SK-N-DZ (cell line): ENCODE results near the gene REPS2.
A peak's percentile ranks its signal among the peaks of the same experiment; 100 is the strongest.

Experiments used
- DNase-seq: peaks from one replicate; pipeline ENCODE4 v3.0.0-alpha.2; 2015; ENCODE audit warnings: low spot score

REPS2 gene

DNA sequence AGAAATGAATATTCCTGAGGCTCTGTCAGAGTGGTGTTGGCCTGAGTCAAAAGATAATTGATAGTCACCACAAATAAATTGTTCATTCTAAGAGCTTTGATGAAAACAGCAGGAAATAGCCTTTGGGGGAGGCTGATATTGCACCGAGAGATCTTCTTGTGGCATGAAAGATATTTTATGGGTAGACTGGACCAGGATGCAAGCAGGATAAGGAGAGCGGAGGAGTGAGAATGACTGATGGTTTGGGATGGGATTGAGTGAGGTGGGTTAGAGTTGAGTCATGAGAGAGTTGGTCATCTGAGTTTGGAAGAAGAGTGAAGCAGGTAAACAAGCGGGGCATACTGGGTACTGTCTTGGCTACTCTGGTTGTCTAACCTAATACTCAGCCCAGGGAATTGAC lies 88.7 kb downstream of the REPS2 start:
- no peak for DNase-seq

DNA sequence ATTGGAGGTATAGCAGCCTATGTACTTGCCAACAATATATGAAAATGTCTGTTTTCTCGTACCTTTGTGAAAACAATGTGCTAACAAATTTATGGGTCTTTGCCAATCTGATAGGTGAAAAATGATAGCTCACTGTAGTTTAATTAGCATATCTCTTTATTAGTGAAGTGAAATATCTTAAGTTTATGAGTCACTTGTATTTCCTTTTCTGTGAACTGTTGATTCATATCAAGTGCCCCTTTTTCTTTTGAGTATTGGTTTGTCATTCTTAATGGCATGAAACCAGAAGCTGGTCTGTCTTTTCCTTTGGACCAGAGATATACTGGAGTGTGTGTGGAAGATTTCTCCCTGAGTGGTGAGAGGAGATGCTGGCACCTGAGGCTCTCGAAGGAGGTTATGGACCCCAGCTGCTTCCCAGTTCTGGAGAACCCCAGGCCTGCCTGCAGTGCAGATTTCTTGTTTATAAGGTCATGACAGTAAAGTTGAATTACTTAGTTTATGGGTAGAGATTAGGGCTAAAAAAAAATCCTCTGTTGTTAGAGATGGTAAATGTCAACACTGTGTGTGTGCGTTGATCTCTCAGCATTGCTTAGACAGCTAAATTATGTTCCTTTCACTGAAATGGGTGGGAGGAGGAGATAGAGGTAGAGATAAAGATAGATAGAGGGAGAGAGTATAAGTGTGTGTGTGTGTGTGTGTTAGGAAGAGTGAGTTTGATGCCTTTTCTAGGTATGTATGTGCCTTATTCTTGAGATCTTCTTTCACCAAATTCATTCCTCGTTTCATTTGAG lies 89.9 kb downstream of the REPS2 start:
- no peak for DNase-seq

DNA sequence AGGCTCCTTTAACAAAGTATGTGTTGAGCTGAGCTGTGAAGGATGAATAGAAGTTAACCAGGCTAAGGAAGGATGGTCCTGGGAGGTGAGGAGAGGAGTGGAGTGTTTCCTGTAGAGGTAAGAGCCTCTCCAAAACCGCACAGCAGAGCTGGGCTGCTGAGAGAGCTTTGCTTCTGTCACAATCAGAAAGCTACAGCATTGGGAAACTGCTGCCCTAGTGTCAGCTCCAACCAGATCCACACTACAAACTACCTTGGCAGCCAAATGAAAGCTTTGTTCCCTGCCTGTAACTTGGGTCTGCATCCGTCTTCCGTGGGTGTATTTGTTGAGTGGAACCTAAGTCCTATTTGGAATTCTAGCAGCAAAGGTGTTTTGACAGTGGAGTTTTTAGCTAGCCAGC lies 91.8 kb downstream of the REPS2 start:
- DNase-seq, result no peak

DNA sequence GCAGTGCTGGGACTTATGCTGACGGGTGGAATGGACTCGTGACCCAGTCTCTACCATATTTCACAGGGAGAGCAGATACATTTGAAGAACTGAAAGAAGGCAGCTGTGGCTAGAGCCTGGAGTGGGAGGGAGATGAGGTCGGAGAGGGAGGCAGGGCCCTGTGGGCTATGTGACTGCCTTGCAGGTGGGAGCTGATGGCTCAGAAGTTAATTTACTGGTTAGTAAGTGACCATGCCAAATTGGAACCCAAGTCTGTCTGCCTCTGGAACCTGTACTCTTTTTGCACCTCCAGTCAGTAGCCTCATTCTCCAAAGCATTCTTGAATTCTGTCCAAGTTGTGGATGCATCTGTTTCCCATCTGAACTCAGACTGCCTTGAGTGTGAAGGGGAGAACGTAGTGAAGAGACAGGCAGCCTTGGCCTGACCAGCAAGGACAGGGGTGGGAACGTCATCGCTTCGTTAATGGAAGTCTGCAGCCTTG lies 92.3 kb downstream of the REPS2 start:
- no peak for DNase-seq

DNA sequence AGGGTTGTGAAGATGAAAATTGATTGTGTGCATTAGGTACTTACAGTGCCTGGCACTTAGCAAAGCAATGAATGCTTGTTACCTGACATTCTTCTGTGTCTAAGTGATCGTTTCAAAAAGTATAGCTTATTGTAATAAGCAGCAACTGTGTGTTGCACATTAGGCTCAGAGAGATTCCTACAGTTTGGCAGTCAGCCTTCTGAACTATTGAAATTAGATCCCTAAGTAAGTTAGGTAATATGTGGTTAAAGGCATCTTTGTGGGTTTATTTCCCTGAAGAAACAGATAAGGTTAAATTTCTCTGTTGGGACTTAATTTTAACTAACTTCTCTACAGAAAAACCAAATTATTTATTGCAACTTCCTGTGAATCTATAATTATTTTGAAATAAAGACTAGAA lies 93.4 kb downstream of the REPS2 start:
- DNase-seq, result no peak

DNA sequence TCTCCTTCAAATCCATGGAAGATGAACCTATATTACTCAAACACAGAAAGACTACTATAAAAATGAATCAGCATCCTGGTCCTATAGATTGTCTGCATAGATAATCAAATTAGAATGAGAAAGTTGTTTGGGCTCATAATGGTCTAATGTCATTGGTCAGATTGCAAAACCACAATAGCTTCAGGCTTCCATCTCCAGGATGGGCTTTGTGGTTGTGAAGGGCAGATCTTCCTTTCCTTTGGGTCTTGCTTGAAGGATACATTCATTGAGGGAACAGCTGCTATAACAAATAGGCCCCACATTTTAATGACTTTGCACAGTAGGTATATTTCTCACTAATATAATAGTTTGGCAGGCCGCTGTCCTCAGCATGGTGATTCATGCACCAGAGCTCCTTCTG lies 94.3 kb downstream of the REPS2 start:
- no peak for DNase-seq

DNA sequence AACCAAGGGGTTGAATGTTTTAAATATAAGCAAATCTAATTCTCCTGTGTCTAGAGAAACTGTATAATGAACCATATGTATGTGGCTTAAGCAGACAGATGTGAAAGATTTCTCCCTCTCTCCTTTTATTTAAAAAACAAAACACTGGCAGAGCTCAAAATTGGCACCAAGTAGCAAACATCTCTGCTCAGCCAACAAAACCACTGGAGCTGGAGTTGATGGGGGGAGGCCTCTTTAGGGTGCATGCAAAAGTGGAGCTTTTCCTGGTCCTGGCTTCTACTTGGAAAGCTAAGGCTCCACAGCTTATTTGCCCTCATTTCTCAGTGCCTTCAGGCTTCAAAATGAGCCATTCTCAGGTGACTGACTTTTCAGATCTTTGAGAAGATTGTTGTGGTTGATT lies 95.6 kb downstream of the REPS2 start:
- no peak for DNase-seq

DNA sequence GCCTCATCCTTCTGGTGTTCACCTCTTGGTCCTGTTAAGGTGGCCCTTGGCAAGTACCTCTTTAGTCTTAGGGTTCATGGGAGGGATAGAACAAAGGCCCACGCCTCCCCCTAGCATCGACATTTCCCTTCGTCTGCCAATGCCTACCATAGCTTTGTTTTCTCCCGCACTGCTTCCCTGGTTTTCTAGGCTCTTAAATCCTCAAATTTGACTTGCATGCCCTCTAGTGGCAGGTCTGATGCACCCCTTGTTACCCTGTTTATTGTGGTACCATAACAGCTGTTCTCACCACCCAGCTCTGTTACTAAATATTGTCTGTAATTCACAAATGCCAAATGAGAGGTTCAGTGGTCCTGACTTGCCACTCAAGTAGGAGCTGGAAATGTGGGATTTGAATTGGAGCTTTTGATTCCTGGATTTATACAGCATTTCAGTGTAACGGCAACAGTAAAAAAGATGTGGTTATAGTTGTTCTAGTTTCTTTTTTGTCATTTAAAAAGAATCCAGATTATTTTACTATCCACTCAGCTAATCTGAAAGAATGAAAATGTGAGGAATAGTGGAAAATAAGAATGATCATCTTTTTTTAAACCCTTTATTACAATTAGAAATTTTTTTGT lies 100.1 kb downstream of the REPS2 start:
- DNase-seq, result peak; percentile 71

DNA sequence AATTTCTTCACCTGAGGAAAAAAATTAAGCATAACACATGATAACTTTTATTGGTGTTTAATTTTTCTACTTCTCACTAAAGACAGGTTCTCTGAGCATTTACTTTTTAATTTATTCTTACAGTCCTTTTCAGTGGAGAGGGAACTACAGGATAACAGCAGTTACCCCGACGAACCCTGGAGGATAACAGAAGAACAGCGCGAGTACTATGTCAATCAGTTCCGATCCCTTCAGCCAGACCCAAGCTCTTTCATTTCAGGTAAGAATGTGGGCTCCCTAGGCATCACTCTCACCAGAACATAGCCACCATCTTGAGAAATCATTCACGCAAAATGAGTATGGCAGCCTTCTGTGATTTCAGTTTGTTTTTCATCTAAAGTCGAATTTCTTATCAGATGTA lies 100.8 kb downstream of the REPS2 start:
- no peak for DNase-seq

DNA sequence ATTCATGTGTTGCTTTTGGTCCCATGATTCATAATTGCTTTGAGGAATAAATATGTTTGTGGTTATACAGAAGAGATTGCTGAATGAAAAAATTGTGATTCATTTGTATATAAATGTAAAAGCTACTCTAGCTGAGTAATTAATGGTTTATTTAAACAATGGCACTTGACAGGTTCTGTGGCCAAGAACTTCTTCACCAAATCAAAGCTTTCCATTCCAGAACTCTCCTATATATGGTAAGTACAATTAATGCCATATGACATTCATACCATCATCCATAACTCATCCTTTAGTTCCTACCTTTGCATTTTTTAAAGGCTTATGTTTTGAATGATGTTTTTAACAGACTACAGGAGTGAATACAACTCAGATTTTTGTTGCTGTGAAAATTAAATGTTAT lies 105.8 kb downstream of the REPS2 start:
- DNase-seq, result no peak

DNA sequence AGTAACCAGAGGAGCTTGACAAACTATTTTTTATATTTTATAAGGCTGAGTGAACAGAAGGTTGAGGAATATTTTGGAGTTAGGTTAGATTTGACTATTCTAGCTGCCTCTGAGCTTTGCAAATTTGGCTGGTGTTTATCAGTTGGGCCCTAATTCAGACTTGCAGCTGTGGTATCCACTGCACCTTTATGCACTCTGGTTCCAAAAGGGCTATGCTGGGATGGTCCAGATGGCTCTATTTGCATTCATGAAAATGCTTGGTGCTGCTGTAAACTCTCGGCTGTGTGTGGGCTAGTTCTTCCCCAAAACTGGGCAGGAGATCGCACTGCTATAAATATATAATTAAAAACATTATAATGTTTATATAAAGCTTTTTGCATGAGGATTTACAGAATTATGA lies 106.3 kb downstream of the REPS2 start:
- no peak for DNase-seq

DNA sequence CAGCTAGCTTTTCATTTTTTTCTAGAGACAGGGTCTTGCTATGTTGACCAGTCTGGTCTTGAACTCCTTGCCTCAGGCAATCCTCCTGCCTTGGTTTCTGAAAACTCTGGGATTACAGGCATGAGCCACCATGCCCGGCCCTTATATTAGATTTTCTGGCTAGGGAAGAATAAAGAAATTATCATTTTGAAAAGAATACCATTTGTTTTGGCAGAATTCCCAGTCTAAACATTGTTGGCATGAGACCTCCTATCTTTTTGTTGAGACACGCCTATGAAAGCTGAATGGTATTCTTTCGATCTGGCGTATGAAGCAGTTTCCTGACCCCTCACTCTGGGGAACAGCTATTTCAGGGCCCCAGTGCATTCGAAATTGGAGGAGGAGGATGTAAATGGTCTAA lies 107.0 kb downstream of the REPS2 start:
- no peak for DNase-seq

DNA sequence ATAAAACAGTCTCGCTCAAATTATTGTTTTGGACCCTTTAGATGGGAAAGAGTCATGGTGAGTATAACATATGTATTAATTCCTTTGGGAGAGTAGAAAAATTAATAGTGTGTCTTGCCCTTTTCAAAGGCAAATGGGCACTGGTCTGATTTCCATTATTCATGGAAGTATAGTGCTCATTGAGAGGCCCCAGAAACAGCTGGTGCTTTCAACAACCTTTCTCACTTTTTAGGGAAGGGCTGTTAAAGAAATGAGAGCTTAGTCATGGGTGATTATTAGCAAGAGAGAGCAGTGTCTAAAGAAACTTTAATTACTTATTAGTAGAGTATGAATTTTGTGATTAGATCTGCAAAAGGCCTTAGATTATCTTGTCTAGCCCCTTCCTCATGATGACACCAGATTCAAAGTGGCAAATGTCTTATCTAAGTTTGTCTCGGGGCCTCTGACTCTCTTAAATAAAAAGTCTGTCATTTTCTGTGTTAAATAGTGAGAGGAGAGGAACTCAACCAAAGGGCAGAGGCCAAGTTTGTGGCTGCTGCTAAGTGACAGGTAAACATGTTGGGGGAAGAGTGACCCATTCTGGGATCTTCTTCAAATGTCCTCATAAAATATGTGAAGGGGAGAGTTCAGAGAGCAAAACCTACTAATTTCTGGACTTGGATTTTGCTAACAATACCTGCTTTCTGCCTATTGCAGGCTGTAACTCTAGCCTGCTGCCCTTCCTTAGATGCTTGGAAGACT lies 110.6 kb downstream of the REPS2 start:
- no peak for DNase-seq

DNA sequence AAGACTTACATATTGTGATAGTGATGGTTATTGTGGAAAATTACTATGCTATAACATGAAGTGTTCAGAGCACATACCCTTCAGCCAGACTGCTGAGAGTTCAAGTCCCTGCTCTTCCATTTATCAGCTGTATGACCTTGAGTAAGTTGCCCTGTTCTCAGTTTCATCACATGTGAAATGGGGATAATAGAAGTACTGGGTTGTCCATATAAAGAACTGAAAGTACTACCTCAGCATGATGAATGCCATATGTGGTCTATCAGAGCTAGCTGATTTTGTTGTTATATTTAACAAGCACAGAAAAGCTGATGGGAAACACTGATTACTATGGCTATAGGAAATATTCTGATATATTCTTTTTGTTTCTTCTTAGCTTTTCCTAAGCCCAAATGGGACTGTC lies 115.6 kb downstream of the REPS2 start:
- no peak for DNase-seq

DNA sequence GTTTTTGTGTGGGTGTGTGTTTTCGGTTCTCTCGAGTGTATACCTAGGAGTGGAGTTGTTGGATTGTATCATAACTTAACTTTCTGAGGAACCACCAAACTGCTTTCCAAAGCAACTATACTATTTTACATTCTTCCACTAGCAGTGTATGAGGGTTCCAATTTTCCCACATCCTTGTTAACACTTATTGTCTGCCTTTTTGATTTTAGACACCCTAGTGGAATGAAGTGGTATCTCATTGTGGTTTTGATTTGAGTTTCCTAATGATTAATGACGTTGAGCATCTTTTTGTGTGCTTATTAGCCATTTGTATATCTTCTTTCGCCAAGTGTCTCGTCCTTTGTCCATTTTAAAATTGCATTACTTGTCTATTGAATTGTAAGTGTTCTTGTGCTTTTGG lies 118.6 kb downstream of the REPS2 start:
- no peak for DNase-seq

DNA sequence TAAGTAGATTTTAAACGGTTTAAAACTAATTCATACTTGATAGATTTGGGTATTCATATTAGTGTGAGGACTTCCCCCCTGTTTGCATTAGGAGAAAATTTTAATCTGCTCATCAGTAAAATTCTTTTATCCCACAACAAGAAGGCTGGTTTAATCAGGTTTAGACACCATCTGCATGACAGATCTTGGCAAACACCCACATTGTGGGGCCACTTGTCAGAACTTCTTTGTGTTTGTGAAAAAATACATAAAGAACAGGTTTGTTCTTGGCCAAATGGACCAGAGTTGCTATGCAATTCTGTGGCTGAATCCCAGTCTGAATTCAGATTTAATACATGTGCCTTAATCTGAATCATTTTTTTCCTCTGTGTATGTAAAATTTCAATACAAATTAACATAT lies 121.1 kb downstream of the REPS2 start:
- no peak for DNase-seq

DNA sequence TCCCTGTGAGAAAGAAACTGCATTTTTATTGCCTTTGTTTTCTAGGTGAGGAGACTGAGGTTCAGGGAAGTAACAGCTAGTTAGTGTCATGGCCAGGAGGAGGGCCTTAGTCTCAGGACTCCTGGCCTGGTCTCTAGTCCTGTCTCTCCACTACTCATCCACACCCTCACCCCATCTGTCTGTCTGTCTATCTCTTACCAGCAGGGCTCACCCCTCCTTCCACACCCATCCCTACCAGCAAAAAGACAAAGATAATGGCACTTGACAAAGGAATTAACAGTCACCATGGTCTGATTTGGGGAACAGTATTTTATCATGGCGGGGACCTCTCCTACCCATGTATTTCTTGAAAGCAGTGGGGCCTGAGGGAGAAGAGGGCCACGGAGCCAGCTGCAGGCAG lies 125.8 kb downstream of the REPS2 start:
- no peak for DNase-seq

DNA sequence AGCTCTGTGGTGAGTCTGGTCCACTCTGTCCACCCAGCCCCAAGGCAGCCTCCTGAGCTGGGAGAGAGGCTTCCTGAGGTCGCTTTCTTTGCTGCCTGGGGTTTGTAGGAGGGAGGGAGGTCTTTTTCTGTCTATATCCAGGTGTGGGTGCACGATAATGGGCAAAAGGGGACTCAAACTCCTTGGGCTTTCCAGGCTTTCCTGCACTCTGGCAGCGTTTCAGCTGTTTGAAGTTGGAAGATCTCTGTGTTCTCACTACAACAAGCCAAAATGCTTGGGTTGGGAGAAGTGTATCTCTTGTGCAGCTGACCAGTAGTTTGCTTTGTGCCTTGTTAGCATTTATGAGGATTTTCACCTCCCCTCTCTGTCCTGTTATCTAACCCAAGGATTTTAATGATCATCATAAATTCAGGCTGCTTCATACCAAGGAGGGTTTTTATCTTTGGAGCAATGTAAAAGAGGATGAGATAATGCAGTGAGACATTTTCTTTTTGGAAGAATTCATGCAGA lies 126.3 kb downstream of the REPS2 start:
- no peak for DNase-seq

DNA sequence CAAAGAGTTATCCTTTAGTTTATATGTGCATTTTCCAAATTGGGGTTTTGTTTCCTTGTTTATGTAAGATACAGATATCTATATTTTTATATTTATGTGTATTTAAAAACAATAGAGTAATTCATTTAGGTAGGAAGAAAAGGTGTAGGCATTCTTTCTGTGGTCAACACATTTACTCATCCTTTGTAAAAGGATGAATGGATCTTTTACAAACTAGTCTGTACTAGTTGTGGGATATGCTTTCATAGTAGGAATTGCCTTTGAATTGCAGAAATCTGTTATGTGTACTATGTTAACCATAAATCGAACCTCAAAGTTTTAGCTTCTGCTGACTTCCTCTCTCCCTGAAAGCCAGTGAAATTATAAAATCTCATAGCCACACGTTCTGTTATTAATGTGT lies 128.5 kb downstream of the REPS2 start:
- DNase-seq, result no peak

DNA sequence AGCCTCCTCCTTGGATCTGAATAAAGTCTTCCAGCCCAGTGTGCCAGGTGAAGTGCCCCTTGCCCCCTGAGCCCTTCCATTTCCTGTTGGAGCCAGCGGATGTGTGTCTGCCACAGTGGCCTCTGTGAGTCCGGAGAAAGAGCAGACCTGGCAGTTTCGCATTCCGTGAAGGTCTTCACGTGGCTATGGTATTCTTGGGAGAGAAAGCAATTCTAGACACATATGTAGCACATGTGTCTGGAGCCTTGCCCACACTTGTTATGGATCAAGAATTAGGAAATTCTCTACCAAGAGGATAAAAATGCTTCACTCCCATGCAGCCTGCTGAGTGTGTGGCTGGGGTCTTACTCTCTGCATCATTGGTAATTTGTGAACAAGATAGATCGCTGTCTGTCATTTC lies 130.9 kb downstream of the REPS2 start:
- no peak for DNase-seq

DNA sequence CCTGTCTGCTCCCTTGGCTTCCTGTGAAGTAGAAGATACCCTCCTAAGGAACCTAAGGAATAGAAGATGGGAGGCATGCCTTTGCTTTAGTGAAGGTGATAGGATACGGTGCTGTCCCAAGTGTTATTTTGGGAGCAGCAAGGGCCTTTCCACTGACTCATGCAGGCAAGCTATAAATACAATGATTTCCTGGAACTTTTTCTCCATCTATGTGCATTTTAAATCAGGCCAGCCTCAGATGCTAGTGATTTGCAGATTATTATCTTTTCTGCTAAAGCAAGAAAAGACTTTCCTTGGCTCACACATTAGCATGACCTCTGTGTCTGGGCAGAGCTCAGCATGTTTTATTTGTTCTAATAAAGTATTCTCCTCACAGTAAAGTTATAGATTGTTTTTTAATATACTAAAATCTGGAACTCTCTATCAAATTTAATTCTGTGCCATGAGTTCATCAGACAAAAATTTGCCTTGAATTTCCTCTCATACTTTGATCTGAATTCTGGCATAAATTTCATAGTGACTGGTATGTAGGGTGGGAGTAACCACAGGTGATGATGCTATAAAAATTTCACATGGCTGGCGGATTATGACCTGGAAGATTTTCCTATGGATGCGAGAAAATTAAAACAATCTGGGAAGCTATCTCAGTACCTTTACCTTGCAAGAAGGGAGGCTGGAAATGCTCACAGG lies 131.7 kb downstream of the REPS2 start:
- DNase-seq, result no peak

DNA sequence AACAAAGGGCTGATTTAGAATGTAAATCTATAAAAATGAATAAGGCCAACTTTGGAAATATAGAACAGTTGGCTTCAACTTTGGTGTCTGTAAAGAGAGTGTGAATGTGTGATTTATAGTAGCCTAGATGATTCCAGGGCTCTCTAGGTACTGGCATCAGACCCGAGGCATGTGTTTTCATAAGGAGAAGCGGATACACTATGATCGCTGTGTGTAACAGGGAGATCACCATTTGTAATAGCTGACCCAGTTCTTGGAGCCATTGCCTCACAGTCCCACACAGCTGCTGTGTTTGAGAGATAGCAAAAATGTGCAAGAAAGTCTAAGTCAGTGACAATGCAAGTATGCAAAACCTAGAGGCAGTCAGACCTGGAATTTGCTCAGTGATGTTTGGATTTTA lies 135.1 kb downstream of the REPS2 start:
- no peak for DNase-seq
